ENCODE results near the gene CES2.

- no peak for TF ChIP-seq POLR2A (IDR thresholded peaks at IDR 0.05)
- no peak for TF ChIP-seq CTCF (IDR thresholded peaks at IDR 0.05)
These were observed 8.3 kb upstream of the CES2 start for GRCh38 chr16:66926961-66927436.

Measured in thyroid gland (tissue), 4 donors.